ENCODE results near the gene NUTM2D.
"Not testable (repeated sequence)": the region's sequence is repeated elsewhere in the genome, so short reads cannot be mapped to it uniquely, and the experiment has no call there.

The NUTM2D gene

DNA sequence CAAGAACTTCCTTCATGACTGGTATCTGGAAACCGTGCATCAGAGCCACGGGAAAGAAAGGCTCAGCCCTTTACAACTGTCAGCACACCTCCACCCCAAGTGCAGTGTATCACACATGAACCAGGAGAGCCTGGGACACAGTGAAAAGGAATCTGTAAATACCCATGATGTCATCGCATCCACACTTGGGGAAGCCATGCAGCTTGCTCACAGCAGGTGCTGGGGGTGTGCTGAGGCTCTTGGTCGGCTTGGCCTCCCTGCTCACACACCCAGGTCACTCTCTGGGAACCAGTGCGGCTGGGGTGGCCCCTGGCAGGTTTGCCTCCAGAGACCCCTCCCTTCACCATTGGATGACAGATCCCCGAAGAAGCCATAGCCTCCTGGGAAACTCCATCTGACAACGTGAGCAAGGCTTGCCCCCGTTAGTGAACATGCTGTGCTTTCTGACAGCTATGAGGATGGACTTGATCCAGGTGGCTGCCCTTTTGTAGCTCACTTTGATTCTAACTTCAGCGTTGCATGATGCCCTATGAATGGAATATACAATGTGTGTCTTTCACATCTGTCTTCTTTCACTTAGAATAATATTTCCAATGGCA lies 12.1 kb downstream of the NUTM2D start:
- DNase-seq, ATAC-seq: not testable (repeated sequence)

DNA sequence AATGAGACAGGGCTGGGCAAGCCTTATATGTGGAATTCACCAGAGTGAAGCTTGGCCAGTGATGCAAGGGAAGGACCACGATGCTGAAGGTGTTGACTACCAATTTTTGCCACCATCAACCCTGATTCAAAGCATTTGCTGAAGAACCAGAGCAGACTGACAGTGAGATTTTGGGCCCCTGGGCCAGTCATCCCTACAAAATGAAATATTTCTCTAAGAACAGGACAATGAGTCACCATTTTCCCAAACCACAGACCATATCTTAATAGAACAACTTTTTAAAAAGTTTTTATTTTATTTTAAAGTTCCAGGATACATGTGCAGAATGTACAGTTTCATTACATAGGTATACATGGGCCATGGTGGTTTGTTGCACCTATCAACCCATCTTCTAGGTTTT lies 16.5 kb downstream of the NUTM2D start:
- not testable (repeated sequence) for DNase-seq, ATAC-seq

DNA sequence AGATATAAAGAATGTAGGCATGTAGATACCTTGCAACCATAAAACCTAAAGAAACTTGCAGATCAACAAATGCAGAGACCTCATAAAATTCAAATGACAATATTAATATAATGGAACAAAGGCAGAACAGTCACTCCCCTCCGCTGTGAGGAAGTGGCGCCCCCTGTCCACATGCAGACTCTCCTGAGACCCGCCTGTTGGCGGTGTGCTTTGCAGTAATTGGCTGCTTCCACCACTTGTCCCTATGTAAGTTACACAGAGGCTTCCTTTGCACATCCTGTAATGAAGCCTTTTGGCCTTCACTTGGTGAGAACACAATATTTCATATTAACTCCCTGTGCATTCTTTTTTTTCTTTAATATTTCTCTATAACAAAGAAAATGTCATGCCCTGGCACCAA lies 21.6 kb downstream of the NUTM2D start:
- not testable (repeated sequence) for DNase-seq, ATAC-seq

DNA sequence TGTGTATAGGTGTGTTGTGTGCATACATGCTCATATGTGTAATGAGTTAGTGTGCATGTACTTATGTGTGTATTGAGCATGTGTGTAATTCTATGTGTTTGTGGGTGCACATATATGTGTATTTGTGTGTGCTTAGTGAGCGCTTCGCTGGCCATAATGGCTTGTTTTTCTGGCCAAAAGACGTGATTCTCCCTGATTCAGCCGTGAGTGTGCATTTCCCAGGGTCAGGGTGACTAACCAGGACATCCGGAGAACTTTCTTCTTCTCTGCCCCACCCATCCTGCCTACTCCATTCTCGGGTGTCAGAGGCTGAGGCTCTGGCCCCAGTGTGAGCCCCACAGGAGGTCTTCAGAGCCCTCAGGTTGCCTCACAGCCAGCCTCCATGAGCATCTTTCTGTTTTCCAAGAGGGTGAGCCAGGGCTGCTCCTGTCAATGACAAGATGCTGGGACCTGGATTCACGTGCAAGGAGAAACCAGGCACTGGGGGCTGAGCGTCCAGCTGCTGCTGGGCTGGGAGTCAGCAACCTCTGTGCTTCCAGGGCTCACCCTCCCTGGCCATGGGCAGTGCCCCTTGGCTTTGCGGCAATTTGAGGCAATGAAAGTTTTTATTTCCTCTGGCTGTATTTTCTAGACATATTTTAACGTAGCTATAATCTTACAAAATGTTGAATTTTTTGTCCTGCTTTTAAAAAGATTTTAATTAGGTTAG lies 25.8 kb downstream of the NUTM2D start:
- not testable (repeated sequence) for DNase-seq, ATAC-seq

DNA sequence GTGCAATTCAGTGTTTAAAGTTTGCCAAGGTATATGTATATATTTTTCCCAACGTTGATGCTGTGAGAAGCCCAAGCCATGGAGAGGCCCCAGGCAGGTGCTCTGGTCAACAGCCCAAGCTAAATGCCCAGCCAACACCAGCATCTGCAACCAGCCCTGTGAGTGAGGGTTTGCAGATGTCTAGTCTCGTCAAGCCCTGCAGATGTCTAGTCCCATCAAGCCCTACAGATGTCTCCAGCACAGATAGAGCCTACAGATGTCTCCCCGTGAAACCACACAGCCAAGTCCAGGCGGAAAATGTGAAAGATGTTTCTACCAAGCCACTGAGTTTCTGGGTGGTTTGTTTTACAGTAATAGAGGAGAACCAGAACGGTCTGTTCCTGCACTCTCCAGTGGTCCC lies 26.7 kb downstream of the NUTM2D start:
- not testable (repeated sequence) for ATAC-seq, DNase-seq

DNA sequence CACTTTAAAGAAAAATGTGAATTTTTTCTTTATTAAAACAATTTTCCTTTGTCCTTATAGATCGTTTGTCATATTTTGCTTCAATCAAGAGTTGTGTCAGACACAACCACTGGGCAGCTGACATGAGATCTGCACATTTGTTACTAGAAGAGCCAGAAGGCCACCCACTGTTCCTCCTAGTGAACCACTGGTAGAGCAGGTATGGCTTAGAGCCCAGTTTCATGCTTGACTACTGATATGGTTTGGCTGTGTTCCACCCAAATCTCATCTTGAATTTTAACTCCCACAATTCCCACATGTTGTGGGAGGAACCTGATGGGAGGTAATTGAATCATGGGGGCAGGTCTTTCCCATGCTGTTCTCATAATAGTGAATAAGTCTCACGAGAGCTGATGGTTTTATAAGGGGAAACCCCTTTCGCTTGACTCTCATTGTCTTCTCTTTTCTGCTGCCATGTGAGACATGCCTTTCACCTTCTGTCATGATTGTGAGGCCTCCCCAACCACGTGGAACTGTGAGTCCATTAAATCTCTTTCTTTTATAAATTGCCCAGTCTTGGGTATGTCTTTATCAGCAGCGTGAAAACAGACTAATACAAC lies 28.3 kb downstream of the NUTM2D start:
- ATAC-seq = peak; percentile 73
- not testable (repeated sequence) for DNase-seq

DNA sequence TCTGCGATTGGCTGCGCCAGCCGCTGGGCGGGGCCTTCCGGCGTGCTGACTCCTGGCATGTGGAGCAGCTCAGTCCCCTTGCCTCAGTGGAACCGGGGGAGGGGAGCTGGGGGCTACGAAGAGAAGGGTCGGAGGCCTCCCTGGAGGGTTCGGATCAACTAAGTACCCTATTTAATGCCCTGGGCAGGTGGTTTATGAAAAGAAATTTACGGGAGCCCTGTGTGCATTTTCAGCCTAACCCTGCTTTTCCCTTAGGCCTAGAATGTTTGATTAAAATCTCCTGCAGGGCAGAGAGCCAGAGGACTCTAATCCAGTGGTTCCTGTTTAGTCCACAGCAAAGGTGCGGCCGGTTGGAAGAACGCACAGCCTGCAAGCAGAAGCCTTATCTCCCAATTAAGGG lies 33.8 kb downstream of the NUTM2D start:
- not testable (repeated sequence) for ATAC-seq, DNase-seq

DNA sequence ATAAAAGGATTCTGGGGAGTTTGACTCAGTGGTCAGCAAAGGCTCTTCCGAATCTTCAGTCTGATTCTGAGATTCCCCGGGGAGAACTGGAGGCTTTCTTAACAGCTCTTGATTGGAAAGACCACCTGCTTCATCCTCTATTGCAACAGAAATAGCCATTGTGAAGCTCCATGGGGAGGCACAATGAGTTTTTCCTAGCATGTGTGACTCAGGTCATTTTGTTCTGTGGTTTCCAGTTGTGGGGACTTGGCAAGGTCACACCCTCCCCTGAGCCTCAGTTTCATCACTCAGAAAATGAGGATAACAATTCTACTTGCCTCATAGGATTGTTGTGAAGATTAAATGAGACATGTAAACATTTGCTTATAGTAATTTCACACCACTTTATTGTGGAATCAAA lies 38.7 kb downstream of the NUTM2D start:
- DNase-seq, ATAC-seq: not testable (repeated sequence)

DNA sequence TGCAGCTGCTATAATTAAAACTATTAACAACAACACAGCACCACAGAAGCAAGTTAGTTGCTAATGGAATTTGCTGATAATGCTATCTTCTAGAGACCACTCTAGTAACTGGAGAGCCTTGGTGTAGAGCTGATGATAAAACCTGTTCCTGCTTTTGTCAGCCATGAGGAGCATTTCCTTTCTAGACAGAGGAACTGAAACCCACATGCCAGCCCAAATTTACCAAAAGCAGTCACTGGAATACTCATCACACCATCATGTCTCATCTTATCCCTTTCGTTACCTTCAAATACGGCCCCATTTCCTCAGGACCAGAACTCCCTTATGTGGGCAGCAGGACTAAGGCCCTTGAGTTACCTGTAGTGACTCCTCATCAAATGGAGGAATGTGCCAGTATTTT lies 40.9 kb downstream of the NUTM2D start:
- not testable (repeated sequence) for DNase-seq
- ATAC-seq = peak; percentile 36

DNA sequence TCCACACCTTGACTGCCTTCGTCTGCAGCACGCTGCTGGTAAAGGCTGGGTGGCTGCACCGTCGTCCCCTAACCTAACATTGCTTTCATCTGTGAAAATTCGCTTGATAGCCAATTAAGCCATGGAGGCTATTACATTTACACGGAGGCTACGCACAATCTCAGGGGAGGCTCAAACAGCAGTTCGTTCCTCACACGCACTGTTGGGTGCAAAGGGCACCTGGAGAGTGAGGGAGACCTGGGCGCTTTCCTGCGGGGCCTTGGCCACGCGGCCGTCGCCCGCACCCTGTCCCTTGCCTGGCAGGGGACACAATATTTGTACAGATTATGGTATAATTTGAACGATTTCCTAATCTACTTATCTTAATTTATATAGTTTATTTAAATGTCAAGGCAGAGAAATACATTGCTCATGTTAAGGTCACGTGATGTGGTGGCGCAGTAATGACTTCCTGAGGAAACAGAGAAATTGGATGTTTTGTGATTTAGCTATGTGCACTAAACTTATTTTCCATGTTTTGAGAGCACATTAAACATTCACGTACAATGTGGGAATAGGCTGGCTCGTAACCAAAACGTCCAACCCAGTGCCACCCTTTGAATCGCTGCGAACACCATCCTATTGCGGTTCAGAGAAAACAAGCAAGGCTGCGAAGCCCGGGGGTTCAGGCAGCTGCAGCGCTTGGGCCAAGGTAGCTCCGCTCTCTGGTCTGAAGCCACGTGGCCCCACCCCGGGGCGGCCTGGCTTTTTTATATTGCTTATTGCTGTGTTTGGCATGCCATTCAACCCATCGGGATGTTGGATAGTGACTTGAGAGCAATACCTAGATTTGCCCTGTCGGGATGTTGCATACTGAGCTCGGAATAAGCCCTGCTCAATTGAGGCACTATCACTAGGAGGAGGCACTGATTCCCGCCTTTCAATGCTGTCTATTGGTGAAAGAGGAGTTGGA lies 50.2 kb downstream of the NUTM2D start:
- DNase-seq, ATAC-seq: not testable (repeated sequence)

DNA sequence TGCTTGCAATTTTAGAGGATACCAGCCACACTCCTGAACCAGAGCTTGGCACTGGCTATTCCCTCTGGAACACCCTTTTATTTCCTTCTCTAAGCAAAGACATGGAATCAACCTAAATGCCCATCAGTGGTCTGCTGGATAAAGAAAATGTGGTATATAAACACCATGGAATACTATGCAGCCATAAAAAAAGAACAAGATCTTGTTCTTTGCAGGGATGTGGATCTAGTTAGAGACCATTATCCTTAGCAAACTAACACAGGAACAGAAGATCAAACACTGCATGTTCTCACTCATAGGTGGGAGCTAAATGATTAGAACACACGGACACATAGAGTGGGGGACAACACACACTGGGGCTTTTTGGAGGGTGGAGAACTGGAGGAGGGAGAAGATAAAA lies 56.4 kb downstream of the NUTM2D start:
- ATAC-seq, DNase-seq: not testable (repeated sequence)
